ENCODE results near the gene SLC4A4. TPM values are rescaled to one million over a fixed set of nuclear protein-coding genes. Genes with fewer than 3 reads are reported as not detected.

The SLC4A4 gene
- total RNA-seq, 1 donor from 2014 or later: 28.5 TPM

GRCh38 chr4:71369536-71369935, 30.7 kb downstream of the SLC4A4 start:
- Histone ChIP-seq H3K9me3 (no peaks in the 10 kb centered on the region), H3K36me3 (no peaks in the 10 kb centered on the region), H3K27ac (no peak overlapping the region), H3K27me3 (no peaks in the 10 kb centered on the region), H3K4me1 (no peaks in the 10 kb centered on the region), H3K4me3 (no peak overlapping the region)
- DNase-seq (no peak), ATAC-seq (no peak)
- no peak for TF ChIP-seq CTCF (IDR thresholded peaks at IDR 0.05)
- intact Hi-C loops (cut with DNase I): no loop called here

- H3K36me3 ChIP-seq: no peaks in the 10 kb centered on the region
- no peak for TF ChIP-seq CTCF (IDR thresholded peaks at IDR 0.05)
- ATAC-seq: no peak
- H3K27me3 ChIP-seq: no peaks in the 10 kb centered on the region
- intact Hi-C loops (cut with DNase I): no loop called here
- H3K27ac ChIP-seq: no peak overlapping the region
- H3K4me1 ChIP-seq: no peaks in the 10 kb centered on the region
- no peaks in the 10 kb centered on the region for H3K9me3 ChIP-seq
- no peak for DNase-seq
- H3K4me3 ChIP-seq: no peak overlapping the region
These were observed 36.7 kb downstream of the SLC4A4 start for GRCh38 chr4:71375494-71375893.

GRCh38 chr4:71377561-71377960, 38.7 kb downstream of the SLC4A4 start:
- H3K27ac ChIP-seq: no peak overlapping the region
- no peaks in the 10 kb centered on the region for H3K4me1 ChIP-seq
- no peak overlapping the region for H3K4me3 ChIP-seq
- H3K36me3 ChIP-seq: no peaks in the 10 kb centered on the region
- TF ChIP-seq CTCF (IDR thresholded peaks at IDR 0.05): no peak
- H3K9me3 ChIP-seq: no peaks in the 10 kb centered on the region
- intact Hi-C loops (cut with DNase I): no loop called here
- no peaks in the 10 kb centered on the region for H3K27me3 ChIP-seq
- no peak for DNase-seq
- ATAC-seq: no peak

GRCh38 chr4:71379126-71379525, 40.3 kb downstream of the SLC4A4 start:
- Histone ChIP-seq H3K27ac (no peak overlapping the region), H3K4me3 (no peak overlapping the region), H3K27me3 (no peaks in the 10 kb centered on the region), H3K36me3 (no peaks in the 10 kb centered on the region), H3K4me1 (no peaks in the 10 kb centered on the region), H3K9me3 (no peaks in the 10 kb centered on the region)
- intact Hi-C loops (cut with DNase I): no loop called here
- DNase-seq (no peak), ATAC-seq (no peak)
- no peak for TF ChIP-seq CTCF (IDR thresholded peaks at IDR 0.05)

- no peaks in the 10 kb centered on the region for H3K27me3 ChIP-seq
- ATAC-seq: no peak
- intact Hi-C loops (cut with DNase I): no loop called here
- no peak for TF ChIP-seq CTCF (IDR thresholded peaks at IDR 0.05)
- H3K27ac ChIP-seq: no peak overlapping the region
- H3K4me3 ChIP-seq: no peak overlapping the region
- no peak for DNase-seq
- H3K4me1 ChIP-seq: no peaks in the 10 kb centered on the region
- H3K36me3 ChIP-seq: no peaks in the 10 kb centered on the region
- H3K9me3 ChIP-seq: no peaks in the 10 kb centered on the region
These were observed 42.0 kb downstream of the SLC4A4 start for GRCh38 chr4:71380788-71381187.
